Measurements from ENCODE around the gene SLC13A3.

The SLC13A3 gene

GRCh38 chr20:46651091-46651962 lies at the start of gene SLC13A3:
Gene SLC13A3 (minus strand): TSS chr20:46651459. CDS start chr20:46651421, 38 bp downstream.
- no peak for DNase-seq

- DNase-seq: no peak
Observed at GRCh38 chr20:46701057-46701456, 49.8 kb upstream of the SLC13A3 start.

DNA sequence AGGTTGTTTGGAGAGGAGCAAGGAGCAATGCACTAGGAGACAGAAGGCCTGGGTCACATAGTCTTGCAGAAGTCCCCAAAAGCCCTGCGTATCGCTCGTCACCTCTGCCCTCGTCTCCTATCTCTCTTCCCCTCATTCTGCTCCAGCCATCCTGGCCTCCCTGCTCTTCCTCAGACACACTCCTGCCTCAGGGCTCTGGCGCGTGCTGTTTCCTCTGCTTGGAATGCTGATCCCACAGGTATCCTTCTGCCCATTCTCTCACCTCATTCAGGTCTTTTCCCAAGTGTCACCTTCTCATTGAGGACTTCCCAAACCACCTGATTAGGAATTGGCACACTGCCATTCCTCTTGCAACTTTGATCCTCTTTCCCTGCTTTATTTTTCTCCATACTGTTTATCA lies 49.2 kb upstream of the SLC13A3 start:
- no peak for DNase-seq

DNA sequence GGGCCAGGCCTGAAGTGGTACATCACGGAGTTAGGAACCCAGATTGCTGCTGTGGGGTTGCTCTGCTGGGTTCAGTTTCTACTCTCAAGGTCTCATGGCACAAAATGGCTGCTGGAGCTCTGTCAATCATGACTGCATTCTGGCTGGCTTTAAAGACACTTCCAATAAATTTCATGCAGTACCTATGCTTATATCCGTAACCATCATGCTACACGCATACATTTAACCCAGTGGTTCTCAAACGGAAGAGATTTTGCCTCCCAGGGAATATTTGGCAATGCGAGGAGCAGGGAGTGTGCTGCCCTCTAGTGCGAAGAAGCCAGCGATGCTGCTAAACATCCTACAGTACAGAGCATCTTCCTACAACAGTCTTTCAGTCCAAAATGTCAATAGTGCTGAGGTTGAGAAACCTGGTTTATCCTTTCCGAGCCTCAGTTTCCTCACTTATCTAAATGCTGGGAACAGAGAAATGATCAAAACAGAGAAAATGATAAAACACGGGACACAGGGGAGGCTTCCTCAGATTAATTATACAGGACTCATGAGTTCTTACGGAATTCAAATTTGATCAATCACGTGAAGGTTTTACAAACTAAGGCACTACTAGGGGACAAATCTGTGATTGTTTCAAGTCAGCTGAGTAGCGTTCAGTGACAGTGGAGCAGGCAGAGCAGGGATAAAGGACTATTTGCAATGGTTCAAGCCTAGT lies 48.5 kb upstream of the SLC13A3 start:
- DNase-seq: no peak

DNA sequence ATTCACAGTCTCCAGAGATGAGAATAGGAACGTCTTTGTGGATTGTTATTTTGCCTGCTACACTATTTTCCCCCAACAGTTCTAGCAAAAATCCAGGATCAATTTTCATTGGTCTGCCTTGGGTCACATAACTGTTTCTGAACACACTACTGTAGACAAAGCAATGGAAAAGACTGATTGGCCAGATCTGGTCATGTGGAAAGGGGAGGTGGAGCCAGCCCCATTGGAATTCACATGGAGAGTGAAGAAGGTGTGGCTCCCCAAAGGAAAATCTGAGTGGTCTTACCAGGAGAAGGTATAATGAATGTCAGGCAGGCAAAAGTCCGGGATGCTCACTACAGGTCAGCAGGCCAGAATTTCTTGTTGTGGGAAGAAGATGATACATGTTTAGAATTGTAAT lies 47.5 kb upstream of the SLC13A3 start:
- no peak for DNase-seq

- no peak for DNase-seq
Observed at GRCh38 chr20:46696791-46697279, 45.6 kb upstream of the SLC13A3 start.

DNA sequence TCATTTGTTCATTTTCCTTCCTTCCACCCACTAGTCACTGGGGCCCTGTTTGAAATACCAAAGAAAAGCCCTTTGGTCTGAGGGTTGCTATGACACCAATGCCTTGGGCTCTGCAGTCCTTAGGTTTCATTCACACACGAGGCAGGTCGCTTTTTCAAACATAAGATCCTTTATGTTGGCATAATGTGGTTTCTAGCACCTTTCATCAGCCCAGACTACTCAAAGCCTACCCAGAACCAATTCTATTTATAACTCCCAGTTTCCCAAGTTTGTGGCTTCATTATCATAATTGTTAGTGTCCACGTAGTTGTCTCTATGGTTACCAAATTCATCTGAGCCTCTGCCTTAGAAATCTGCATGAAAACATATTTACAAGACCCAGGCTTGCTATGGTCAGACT lies 44.6 kb upstream of the SLC13A3 start:
- no peak for DNase-seq

GRCh38 chr20:46694484-46694883 lies 43.2 kb upstream of the SLC13A3 start:
- DNase-seq: peak; percentile 36

- DNase-seq: no peak
Observed at GRCh38 chr20:46691196-46691595, 39.9 kb upstream of the SLC13A3 start.

DNA sequence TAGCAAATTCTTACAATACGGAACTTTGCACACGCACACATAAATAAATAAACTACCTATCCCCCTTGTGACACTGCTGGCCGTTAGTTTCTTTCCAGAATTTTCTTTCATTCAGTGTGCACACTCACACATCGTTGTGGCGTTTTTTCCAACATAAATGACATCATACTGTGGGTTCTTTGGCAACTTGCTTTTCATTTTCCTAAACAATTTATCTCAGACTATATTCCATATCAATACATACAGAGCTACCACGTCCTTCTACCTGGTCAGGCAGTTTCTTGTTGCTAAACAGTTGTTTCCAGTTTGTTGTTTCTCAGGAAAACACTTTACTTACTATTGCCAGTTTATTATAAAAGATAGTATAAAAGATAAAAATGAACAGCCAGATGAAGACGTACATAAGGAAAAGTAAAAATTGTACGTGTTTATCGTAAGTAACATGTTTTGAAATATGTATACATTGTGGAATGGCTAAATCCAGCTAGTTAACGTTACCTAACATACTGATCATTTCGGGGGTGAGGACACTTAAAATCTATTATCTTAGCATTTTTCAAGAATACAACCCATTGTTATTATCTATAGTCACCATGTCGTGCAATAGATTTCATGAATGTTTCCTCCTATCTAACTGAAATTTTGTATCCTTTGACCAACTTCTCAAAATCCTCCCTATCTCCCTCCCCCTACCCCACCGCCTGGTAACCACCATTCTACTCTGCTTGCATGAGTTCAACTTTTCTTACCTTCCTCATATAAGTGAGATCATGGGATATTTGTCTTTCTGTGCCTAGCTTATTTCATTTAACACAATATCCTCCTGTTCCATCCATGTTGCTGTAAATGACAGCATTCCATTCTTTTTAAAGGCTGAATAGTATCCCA lies 39.2 kb upstream of the SLC13A3 start:
- DNase-seq: no peak

GRCh38 chr20:46689754-46690085 lies 38.5 kb upstream of the SLC13A3 start:
- no peak for DNase-seq

DNA sequence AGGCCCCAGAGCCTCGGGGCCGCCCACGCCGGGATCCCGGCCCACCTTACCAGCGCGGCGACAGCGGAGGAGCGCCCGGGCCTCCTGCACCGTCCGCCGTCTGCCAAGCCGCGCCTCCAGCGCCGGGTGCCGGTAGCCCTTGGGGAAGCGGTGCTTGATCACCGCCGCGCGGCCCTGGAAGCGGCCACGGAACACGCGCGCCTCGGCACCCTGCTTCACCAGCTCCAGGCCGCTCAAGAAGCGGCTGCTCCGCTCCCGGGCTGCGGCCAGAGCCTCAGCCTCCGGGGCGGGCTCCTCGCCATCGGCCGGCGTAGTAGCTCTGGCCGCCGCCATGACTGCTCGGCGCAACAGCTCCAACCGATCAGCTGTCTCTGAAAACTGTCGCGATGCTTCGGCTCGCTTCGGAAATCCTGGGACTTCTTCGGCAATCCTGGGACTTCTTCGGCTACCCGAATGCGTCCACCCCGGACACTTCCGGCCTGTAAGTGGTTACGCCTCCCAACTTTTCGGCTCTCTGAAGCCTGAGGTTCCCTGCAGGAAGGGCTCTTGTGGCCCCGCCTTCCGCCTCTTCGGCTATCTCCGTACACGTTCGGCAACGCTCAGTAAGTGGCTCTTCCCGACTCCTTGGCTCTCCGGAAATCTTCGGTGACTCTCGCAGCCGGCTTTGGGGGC lies 38.0 kb upstream of the SLC13A3 start, which contains the start of gene TP53RK:
TP53RK (minus strand) TSS at position 363 of the 672 bp plus-strand sequence; CDS start at position 333, 30 bp downstream.
- peak; percentile 97 for DNase-seq

DNA sequence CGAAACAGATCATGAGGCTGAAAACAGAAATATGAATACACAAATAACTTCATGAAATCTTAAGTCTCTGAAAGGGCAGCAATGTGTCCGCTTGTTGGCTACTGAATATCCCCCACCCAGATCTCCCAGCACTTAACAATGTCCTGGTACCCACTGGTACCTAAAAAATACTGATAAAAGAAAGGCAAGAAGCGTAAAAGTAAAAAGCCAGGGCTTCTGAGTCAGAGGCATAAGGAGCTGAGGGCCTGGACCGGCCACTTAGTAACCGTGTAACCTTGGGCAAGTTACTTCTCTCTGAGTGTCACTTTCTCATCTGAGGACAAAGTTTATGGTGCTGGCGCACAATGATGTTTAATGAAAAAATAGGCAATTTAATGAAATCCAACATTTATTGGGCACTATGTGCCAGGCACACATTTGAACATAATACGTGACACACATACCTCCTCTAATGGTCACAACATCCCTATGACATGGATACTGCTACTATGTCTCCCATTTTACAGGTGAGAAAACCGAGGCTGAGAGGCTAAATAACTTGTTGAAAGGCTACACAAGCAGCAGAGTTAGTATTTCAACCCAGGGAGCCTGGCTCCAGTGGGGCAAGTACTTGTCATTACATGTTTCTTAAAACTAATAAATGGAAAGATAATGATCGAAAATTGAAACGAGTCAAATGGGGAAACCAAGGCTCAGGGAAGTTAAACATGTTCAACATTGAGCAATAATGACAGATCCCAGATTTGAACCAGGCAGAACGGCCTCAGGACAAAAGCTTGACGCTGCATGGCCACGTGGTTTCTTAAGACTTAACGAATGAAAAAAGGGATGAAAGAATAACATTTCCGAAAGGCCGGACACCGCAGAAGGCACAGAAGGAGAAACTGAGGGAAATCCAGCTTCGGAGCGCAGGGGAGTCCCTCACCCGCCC lies 37.2 kb upstream of the SLC13A3 start:
- DNase-seq: no peak

- no peak for DNase-seq
Observed at GRCh38 chr20:46683939-46684750, 32.9 kb upstream of the SLC13A3 start.

DNA sequence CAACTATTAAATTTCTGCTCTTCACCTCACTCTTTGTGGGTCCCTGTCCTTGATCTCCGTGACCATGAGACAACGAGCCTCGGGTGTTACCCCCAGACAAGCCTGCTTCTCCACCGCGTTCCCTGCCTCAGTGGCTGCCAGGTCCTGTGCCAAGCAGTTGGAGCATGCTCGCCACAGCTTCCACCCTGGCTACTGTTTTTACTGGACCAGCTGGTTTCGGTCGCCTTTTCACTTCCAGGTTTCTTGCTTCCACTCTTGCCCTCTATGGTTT lies 32.3 kb upstream of the SLC13A3 start:
- no peak for DNase-seq

DNA sequence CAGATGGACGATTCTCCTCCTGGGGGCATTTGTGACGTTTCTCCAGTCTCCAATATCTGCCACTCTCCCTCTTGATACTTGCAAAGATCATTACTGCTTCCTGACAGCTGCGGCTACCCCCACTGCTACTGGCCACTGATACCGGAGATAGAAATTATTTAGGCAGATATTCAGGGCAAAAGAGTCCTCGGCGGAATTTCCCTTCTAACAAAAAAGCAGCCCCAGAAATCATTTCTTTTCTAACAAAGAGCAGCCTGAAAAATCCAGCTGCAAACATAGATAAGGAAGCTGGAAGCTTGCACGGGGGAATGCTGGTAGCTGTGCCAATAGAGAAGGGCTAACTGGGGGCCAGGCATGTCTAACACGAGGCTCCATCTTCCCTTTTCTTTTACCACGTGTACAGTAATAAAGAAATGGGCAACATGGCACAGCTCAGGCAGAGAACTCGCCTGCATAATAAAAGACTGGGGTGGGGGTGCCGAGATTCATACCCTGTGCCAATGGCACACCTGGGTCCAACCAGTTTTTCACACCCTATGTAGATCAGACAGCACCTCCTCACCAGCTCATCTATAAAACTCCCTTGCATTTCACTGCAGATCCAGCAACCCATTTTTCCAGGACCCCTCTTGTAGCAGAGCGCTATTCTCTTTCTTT lies 31.9 kb upstream of the SLC13A3 start:
- no peak for DNase-seq

GRCh38 chr20:46682063-46682821 lies 31.0 kb upstream of the SLC13A3 start:
- DNase-seq: no peak

GRCh38 chr20:46681032-46681854 lies 30.0 kb upstream of the SLC13A3 start:
- DNase-seq: peak; percentile 73
